PC-3 (cell line): Measurements from ENCODE around the gene DIAPH2. TPM values are rescaled to one million over a fixed set of nuclear protein-coding genes. Genes with fewer than 3 reads are reported as not detected.

Source experiments
- ATAC-seq: fragments of 200-7000 bp; cut with Tn5 transposase; 2 replicates; pipeline ENCODE4 v1.9.1; 2020; ENCODE audit warnings: mild to moderate bottlenecking, moderate library complexity
- BruUV-seq: library from RNA; stranded (reverse); fragments of 400-500 nt; replicated peaks from 2 replicates; lab custom pipeline; 2021; lab: Mats Ljungman, UMichigan
- CTCF ChIA-PET: fragments of 300-600 bp; sonication (Branson Sonifier 250); formaldehyde crosslinking; loops from one replicate; lab custom pipeline; 2022; ENCODE audit warnings: antibody characterized with exemption; lab: Charles Lee
- POLR2A ChIA-PET: fragments of 300-600 bp; sonication (Branson Sonifier 250); formaldehyde crosslinking; loops from one replicate; lab custom pipeline; 2022; ENCODE audit warnings: antibody characterized with exemption; ENCODE audit not compliant: unreplicated experiment; lab: Charles Lee
- DNase-seq: peaks from one replicate; pipeline ENCODE4 v3.0.0-alpha.2; 2015
- H2AFZ ChIP-seq: fragments of 300-600 bp; sonication (generic); 2 replicates; pipeline ENCODE4 v1.6.0; 2016; ENCODE audit warnings: antibody characterized with exemption, low read length
- H3F3A ChIP-seq: fragments of 300-600 bp; sonication (generic); one replicate; pipeline ENCODE4 v1.6.0; 2017; ENCODE audit warnings: antibody characterized with exemption, low read length, control low read depth, mild to moderate bottlenecking; ENCODE audit not compliant: unreplicated experiment
- H3K27ac ChIP-seq: fragments of 300-600 bp; sonication (generic); 2 replicates; pipeline ENCODE4 v1.5.1; 2016; ENCODE audit warnings: mild to moderate bottlenecking, low read length
- H3K27me3 ChIP-seq: fragments of 300-600 bp; sonication (generic); 2 replicates; pipeline ENCODE4 v1.6.1; 2016; ENCODE audit warnings: low read length, mixed read lengths
- H3K36me3 ChIP-seq: fragments of 300-600 bp; sonication (generic); 2 replicates; pipeline ENCODE4 v1.6.1; 2016; ENCODE audit warnings: low read depth, mixed run types, low read length, mixed read lengths
- H3K4me1 ChIP-seq: fragments of 300-600 bp; sonication (generic); 2 replicates; pipeline ENCODE4 v1.5.1; 2016; ENCODE audit warnings: low read length; ENCODE audit not compliant: insufficient read depth
- H3K4me2 ChIP-seq: fragments of 300-600 bp; sonication (generic); 2 replicates; pipeline ENCODE4 v1.6.0; 2016; ENCODE audit warnings: low read length
- H3K4me3 ChIP-seq: fragments of 300-600 bp; sonication (generic); 2 replicates; pipeline ENCODE4 v1.5.1; 2016; ENCODE audit warnings: mild to moderate bottlenecking, low read length, mixed read lengths
- H3K79me2 ChIP-seq: fragments of 300-600 bp; sonication (generic); 2 replicates; pipeline ENCODE4 v1.6.1; 2017; ENCODE audit warnings: low read length, mixed read lengths
- H3K9ac ChIP-seq: fragments of 300-600 bp; sonication (generic); 2 replicates; pipeline ENCODE4 v1.6.0; 2016; ENCODE audit warnings: mild to moderate bottlenecking, low read length
- H3K9me2 ChIP-seq: fragments of 300-600 bp; sonication (generic); replicated peaks from 2 replicates; pipeline ENCODE4 v1.6.1; 2016; ENCODE audit warnings: mixed run types, low read length, mixed read lengths
- H3K9me3 ChIP-seq: fragments of 300-600 bp; sonication (generic); 2 replicates; pipeline ENCODE4 v1.6.1; 2016; ENCODE audit warnings: low read length, mixed read lengths
- H4K20me1 ChIP-seq: fragments of 300-600 bp; sonication (generic); 2 replicates; pipeline ENCODE4 v1.6.1; 2016; ENCODE audit warnings: low read length, mixed read lengths
- EZH2 ChIP-seq: fragments of 300-600 bp; sonication (generic); IDR thresholded peaks from one replicate; pipeline ENCODE4 v1.6.1; 2017; ENCODE audit warnings: antibody characterized with exemption, mild to moderate bottlenecking, low read length; ENCODE audit not compliant: unreplicated experiment
- EZH2phosphoT487 ChIP-seq: fragments of 300-600 bp; sonication (generic); IDR thresholded peaks from 2 replicates; pipeline ENCODE4 v1.6.1; 2018; ENCODE audit warnings: mild to moderate bottlenecking, antibody characterized with exemption, low read length, borderline replicate concordance
- intact Hi-C: fragments of 100-400 bp; cut with micrococcal nuclease; formaldehyde crosslinking; loops from 2 replicates; pipeline ENCODE4 v1.9.0; 2023
- total RNA-seq: library from RNA; depleted of rRNA; stranded (reverse); fragments of >200 nt; gene quantifications from 2 replicates; pipeline ENCODE4 v1.2.3, GENCODE V29; 2014
- TF ChIP-seq, protein P1 (sequence below): fragments of 300-600 bp; sonication (generic); conservative IDR thresholded peaks from 2 replicates; pipeline ENCODE4 v1.5.1; 2017; ENCODE audit warnings: antibody characterized with exemption, low read depth, mild to moderate bottlenecking, low read length

Gene DIAPH2
- total RNA-seq, 1 experiment from 2014 or later: 15.1 TPM

DNA sequence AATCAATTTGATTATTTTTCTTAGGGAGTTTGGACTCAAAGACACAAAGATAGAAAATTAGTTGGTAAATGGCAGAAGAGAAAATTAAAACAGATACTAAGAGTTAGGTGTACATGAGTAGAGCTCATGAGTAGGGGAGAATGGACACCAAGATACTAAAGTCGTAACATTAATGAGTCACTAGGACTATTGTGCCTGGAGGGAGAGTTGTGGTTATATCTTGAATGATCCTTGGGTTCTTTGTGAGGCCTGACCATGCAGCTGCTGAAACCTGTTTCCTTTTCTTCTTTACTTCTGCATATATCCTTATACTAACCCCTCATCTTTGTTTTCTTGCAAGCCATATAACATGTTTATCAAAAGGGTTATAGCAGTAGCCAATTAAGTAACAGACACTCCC is 731.8 kb downstream of the DIAPH2 start:
- POLR2A ChIA-PET: no interaction called here
- H2AFZ ChIP-seq: no peak overlapping the region
- H3K4me3 ChIP-seq: no peak overlapping the region
- H4K20me1 ChIP-seq: no peaks in the 10 kb centered on the region
- BruUV-seq: no TSS peak
- H3K27ac ChIP-seq: no peak overlapping the region
- DNase-seq: peak; percentile 70
- H3K36me3 ChIP-seq: no peaks in the 10 kb centered on the region
- no peak for TF ChIP-seq EZH2
- TF ChIP-seq, protein P1, sequence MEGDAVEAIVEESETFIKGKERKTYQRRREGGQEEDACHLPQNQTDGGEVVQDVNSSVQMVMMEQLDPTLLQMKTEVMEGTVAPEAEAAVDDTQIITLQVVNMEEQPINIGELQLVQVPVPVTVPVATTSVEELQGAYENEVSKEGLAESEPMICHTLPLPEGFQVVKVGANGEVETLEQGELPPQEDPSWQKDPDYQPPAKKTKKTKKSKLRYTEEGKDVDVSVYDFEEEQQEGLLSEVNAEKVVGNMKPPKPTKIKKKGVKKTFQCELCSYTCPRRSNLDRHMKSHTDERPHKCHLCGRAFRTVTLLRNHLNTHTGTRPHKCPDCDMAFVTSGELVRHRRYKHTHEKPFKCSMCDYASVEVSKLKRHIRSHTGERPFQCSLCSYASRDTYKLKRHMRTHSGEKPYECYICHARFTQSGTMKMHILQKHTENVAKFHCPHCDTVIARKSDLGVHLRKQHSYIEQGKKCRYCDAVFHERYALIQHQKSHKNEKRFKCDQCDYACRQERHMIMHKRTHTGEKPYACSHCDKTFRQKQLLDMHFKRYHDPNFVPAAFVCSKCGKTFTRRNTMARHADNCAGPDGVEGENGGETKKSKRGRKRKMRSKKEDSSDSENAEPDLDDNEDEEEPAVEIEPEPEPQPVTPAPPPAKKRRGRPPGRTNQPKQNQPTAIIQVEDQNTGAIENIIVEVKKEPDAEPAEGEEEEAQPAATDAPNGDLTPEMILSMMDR: no peak
- TF ChIP-seq EZH2phosphoT487: no peak
- intact Hi-C loops: no loop called here
- H3F3A ChIP-seq: no peaks in the 10 kb centered on the region
- no peak overlapping the region for H3K9ac ChIP-seq
- no peaks in the 10 kb centered on the region for H3K9me3 ChIP-seq
- no peaks in the 10 kb centered on the region for H3K27me3 ChIP-seq
- CTCF ChIA-PET: interaction anchor here (0.6 kb wide), 1 partner anchor 30 kb away, joined by 3 read pairs; no protein-coding TSS in a partner anchor
- H3K4me1 ChIP-seq: peaks cover 9% of the 10 kb centered on the region
- peak; percentile 29; the same call in 1 of the 2 replicates for ATAC-seq
- no peaks in the 10 kb centered on the region for H3K79me2 ChIP-seq
- no peak overlapping the region for H3K4me2 ChIP-seq
- no peaks in the 10 kb centered on the region for H3K9me2 ChIP-seq

DNA sequence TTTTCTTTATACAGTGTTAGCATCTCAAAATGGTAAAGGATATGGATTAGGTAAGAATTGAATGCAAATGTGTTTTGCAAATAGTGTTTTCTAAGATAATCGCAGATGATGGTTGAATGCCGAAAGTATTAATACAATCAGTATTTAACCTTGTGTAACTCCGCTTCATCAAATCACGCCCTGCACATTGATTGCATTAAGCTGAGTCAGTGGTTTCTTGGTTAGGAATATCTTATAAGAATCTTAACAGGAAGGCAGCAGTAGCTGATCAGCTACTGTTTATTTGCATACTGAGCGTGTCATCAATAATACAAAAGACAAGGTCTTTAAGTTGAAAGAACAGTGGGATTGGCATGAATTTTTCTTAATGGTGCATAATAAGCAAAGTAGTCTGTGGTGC is 744.5 kb downstream of the DIAPH2 start:
- no peaks in the 10 kb centered on the region for H3K9me2 ChIP-seq
- no peak overlapping the region for H3K4me2 ChIP-seq
- intact Hi-C loops: no loop called here
- TF ChIP-seq, protein P1: no peak
- TF ChIP-seq EZH2phosphoT487: no peak
- no peak for TF ChIP-seq EZH2
- H3F3A ChIP-seq: no peaks in the 10 kb centered on the region
- CTCF ChIA-PET: no interaction called here
- DNase-seq: no peak
- H2AFZ ChIP-seq: no peak overlapping the region
- ATAC-seq: no peak
- H3K79me2 ChIP-seq: no peaks in the 10 kb centered on the region
- H3K36me3 ChIP-seq: no peaks in the 10 kb centered on the region
- H3K27ac ChIP-seq: no peak overlapping the region
- H3K4me1 ChIP-seq: no peaks in the 10 kb centered on the region
- H3K9me3 ChIP-seq: no peaks in the 10 kb centered on the region
- H3K4me3 ChIP-seq: no peak overlapping the region
- BruUV-seq: no TSS peak
- no peak overlapping the region for H3K9ac ChIP-seq
- H4K20me1 ChIP-seq: no peaks in the 10 kb centered on the region
- H3K27me3 ChIP-seq: no peaks in the 10 kb centered on the region
- POLR2A ChIA-PET: no interaction called here

DNA sequence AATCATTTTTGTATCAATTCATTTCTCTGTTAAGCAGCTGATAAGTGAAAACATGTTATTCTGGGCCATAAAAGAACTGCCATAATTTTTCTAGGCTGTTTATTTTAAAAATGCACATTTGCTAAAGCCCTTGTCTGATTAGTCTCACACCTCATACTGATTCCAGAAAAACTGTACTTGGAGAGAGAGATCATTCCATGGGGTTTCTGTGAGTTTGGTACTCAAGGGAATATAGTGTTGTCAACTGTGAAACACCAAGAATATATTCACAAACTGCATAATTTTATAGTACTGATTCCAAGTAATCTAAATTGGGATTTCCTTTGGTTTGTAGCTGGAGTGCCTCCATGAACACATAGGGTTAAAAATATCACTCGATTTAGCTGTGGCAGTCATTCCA is 746.6 kb downstream of the DIAPH2 start:
- Histone ChIP-seq H3K9me3 (no peaks in the 10 kb centered on the region), H3F3A (no peaks in the 10 kb centered on the region), H3K9ac (no peak overlapping the region), H4K20me1 (no peaks in the 10 kb centered on the region), H2AFZ (no peak overlapping the region), H3K27ac (no peak overlapping the region), H3K27me3 (no peaks in the 10 kb centered on the region), H3K79me2 (no peaks in the 10 kb centered on the region), H3K9me2 (no peaks in the 10 kb centered on the region), H3K4me1 (no peaks in the 10 kb centered on the region), H3K4me3 (no peak overlapping the region), H3K36me3 (no peaks in the 10 kb centered on the region), H3K4me2 (no peak overlapping the region)
- ChIA-PET POLR2A (no interaction called here), CTCF (interaction anchor here (0.6 kb wide), 1 partner anchor 20 kb away, joined by 3 read pairs; no protein-coding TSS in a partner anchor)
- intact Hi-C loops: no loop called here
- DNase-seq (no peak), ATAC-seq (no peak)
- no peak for TF ChIP-seq EZH2phosphoT487
- TF ChIP-seq, protein P1: no peak
- no peak for TF ChIP-seq EZH2
- BruUV-seq: no TSS peak
